Measurements from ENCODE around the gene SRRM5. TPM values are rescaled to one million over a fixed set of nuclear protein-coding genes. Genes with fewer than 3 reads are reported as not detected.
"Not testable (repeated sequence)": the region's sequence is repeated elsewhere in the genome, so short reads cannot be mapped to it uniquely, and the experiment has no call there.

The SRRM5 gene
- total RNA-seq, 1 donor from 2014 or later: 0.29 TPM

DNA sequence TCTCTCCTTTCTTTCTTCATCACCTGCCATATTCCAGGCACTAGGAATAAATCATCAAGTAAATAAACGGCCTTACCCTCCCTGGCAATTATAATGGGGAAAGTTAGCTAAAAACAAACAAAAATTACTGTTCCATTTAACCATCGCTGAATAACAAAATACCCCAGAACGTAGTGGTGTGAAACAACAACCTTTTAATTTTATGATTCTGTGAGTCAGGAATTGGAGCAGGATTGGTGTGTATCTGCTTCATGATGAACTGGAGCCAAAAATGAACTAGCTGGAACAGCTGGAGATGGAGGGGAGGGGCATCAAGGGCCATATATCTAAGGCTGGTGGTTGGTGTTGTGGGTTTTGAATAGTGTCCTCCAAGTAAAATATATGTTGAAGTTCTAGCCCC is 31.4 kb downstream of the SRRM5 start:
- Histone ChIP-seq H3K4me1 (no peaks in the 10 kb centered on the region), H3K9me3 (no peaks in the 10 kb centered on the region), H3K36me3 (peaks cover 5% of the 10 kb centered on the region), H3K27me3 (peaks cover 4% of the 10 kb centered on the region), H3K27ac (no peak overlapping the region), H3K4me3 (no peak overlapping the region)
- intact Hi-C loops (cut with DNase I): no loop called here
- no peak for DNase-seq
- no peak for TF ChIP-seq CTCF (IDR thresholded peaks at IDR 0.05)
- no peak for ATAC-seq

DNA sequence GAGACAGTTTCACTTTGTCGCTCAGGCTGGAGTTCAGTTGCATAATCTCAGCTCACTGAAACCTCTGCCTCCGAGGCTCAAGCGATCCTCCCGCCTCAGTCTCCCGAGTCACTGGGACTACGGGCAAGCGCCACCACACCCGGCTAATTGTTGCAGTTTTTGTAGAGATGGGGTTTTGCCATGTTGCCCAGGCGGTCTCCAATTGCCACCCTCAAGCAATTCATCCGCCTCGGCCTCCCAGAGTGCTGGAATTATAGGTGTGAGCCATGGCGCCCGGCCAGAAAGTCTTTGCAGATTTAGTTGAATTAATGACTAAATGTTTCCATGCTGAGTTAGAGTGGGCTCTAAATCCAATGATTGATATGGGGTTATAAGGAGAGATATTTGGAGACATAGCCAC is 32.3 kb downstream of the SRRM5 start:
- no peak overlapping the region for H3K4me3 ChIP-seq
- peaks cover 13% of the 10 kb centered on the region for H3K36me3 ChIP-seq
- ATAC-seq (no peak), DNase-seq (no peak)
- H3K9me3 ChIP-seq: no peaks in the 10 kb centered on the region
- H3K27ac ChIP-seq: no peak overlapping the region
- intact Hi-C loops (cut with DNase I): no loop called here
- no peak for TF ChIP-seq CTCF (IDR thresholded peaks at IDR 0.05)
- peaks cover 4% of the 10 kb centered on the region for H3K27me3 ChIP-seq
- no peaks in the 10 kb centered on the region for H3K4me1 ChIP-seq

DNA sequence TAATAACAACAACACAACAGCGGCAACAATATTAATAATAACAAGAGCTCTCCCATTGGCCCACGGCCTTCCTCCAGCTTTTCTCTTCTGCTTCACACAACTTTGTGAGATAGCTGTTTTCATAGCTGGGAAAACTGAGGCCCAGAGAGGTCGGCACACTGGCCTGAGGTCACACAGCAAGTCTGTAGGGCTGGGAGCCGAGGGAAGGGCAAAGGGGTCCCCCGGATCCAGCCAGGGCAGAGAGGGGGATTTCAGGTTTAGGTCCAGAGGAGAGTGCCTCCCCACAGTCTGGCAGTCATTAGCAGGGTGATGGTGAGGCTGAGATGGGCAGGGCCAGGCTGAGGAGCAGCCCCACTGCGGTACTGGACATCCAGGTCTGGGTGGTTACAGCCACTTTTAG is 36.7 kb downstream of the SRRM5 start:
- Histone ChIP-seq H3K36me3 (peaks cover 49% of the 10 kb centered on the region), H3K27ac (no peak overlapping the region)

DNA sequence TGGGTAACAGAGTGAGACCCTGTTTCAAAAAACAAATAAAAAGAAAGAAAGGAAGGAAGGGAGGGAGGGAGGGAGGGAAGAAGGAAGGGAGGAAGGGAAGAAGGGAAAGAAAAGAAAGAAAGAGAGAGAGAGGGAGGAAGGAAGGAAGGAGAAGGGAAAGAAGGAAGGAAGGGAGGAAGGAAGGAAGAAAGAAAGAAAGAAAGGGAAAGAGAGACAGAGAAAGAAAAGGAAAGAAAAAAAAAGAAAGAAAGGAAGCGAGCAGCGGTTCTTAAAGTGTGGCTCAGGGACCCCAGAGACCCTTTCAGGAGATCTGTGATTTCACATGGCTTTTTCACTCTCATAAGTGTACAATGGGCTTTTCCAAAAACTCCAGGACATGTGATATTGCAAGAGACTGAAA is 37.6 kb downstream of the SRRM5 start:
- no peaks in the 10 kb centered on the region for H3K4me1 ChIP-seq
- no peak for ATAC-seq
- no peaks in the 10 kb centered on the region for H3K9me3 ChIP-seq
- DNase-seq: no peak
- no peak overlapping the region for H3K27ac ChIP-seq
- no peak for TF ChIP-seq CTCF (IDR thresholded peaks at IDR 0.05)
- no peaks in the 10 kb centered on the region for H3K27me3 ChIP-seq
- H3K4me3 ChIP-seq: no peak overlapping the region
- intact Hi-C loops (cut with DNase I): no loop called here
- H3K36me3 ChIP-seq: peaks cover 58% of the 10 kb centered on the region

More for the DNA sequence above, 36.7 kb downstream of the SRRM5 start:
- no peaks in the 10 kb centered on the region for H3K4me1 ChIP-seq
- no peak for TF ChIP-seq CTCF (IDR thresholded peaks at IDR 0.05)
- H3K4me3 ChIP-seq: no peak overlapping the region
- intact Hi-C loops (cut with DNase I): no loop called here
- H3K27me3 ChIP-seq: no peaks in the 10 kb centered on the region
- no peaks in the 10 kb centered on the region for H3K9me3 ChIP-seq
- ATAC-seq (peak; percentile 27), DNase-seq (no peak)

GRCh38 chr19:43650276-43650675 is 38.4 kb downstream of the SRRM5 start:
- H3K4me3 ChIP-seq; intact Hi-C loops (cut with DNase I); H3K27ac ChIP-seq; H3K9me3 ChIP-seq; ATAC-seq; H3K4me1 ChIP-seq; H3K27me3 ChIP-seq; DNase-seq: not testable (repeated sequence)
- peaks cover 66% of the 10 kb centered on the region for H3K36me3 ChIP-seq

DNA sequence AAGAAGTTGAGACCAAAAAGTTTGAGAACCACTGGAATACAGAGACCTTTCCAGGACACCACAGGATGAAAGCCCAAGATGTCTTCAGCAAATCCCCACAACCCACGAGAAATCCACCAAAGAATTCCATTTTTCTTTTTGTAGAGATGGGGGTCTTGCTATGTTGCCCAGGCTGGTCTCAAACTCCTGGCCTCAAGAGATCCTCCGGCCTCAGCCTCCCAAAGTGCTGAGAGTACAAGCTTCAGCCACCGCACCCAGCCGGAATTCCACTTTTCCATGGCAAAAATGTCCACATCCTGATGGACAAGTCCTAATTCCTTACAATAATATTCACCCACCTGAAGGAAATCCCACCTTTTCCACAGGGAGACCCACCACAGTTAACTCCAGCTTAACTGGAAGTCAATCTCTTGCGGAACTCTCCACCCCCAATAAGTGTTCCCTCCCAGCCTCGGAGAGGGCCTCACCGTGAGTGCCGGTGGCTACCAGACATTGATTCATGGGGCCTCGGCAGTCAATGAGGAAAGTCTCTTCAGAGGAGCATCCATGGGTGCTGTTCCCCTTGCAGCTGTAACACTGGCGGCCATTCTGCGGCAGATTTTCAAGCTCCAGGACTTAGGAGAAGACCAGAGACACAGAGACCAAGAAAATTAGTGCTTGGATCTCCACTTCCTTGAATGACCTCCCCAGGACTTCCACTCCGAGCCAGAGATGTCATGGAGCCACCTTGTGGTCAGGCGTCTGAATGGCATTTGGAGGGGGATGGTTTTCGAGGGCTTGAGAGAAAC is 40.1 kb downstream of the SRRM5 start:
- Histone ChIP-seq H3K27me3 (no peaks in the 10 kb centered on the region), H3K4me3 (no peak overlapping the region), H3K36me3 (peaks cover 79% of the 10 kb centered on the region), H3K27ac (no peak overlapping the region), H3K4me1 (no peaks in the 10 kb centered on the region), H3K9me3 (no peaks in the 10 kb centered on the region)
- intact Hi-C loops (cut with DNase I): no loop called here
- ATAC-seq (peak; percentile 90), DNase-seq (no peak)
- peak; percentile 71 for TF ChIP-seq CTCF (IDR thresholded peaks at IDR 0.05)
